HG03457 (cell line): Measurements from ENCODE around the gene NBL1.

Source experiments
- ATAC-seq: cut with Tn5 transposase; IDR thresholded peaks from one replicate; pipeline ENCODE4 v1.9.1; 2021; ENCODE audit warnings: moderate number of reproducible peaks; ENCODE audit not compliant: unreplicated experiment

NBL1 gene

DNA sequence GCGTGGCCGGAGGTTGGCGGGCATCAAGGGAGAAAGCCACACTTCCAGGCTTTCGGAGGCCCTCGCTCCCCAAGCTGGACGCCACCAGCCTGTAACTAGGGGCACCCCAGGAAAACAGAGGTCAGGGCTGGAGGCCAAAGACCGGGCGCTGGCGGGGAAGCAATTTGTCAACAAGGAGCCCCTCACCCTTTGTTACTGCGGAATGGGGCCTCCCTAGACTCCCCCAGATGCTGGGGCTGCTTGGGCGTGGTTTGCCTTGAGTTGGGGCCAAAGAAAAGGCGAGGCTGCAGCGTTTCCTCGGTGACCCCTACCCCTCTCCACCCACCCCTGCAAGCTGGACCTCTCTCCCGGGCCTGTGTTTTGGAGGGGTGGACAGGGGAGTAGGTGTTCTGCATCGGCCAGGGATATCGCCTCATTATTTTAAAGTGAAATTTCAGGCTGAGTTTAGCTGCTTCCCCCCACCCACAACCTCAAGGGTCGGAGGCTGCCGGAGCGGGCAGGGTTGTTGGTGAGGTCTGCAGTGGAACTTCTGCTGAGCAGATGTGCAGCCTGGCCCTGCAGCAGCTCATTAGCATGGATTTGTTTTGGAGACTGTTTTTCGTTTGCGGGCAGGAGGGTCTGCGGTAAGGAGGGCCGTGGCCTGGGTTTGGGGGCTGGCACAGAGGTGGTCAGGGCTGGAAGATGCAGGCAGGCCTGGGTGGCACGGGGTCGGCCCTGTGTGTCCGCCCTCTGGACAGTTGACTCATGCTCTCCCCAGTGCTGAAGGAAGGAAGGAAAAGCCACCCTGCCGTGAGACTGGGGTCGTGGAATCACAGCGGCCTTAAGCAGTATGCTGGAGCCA lies 1.5 kb downstream of the NBL1 start:
- ATAC-seq, result no peak

- no peak for ATAC-seq
Observed at GRCh38 chr1:19646377-19647319, 2.5 kb downstream of the NBL1 start.

GRCh38 chr1:19647643-19648042 lies 3.5 kb downstream of the NBL1 start:
- no peak for ATAC-seq

DNA sequence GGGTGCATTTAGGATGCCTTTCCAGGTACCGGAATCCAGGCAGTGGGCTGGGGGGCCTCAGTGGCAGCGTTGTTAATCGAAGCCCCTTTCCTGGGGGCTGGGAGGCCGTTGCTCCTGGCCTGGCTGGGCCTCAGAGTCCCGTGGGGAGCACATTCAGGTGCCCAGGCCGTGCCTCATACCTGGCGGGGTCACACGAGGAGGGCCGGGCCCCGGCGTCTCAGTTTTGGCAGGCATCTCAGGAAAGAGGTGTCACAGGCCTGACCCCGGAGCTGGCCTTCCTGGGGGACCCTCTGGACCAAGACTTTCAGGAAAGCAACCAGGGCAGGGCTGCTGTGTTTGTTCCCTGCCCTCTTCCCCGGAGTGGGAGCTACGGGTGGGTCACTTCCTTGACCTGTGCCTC lies 4.1 kb downstream of the NBL1 start:
- ATAC-seq, result no peak

- ATAC-seq, result no peak
Observed at GRCh38 chr1:19648689-19649088, 4.6 kb downstream of the NBL1 start.

GRCh38 chr1:19650416-19651140 lies 6.5 kb downstream of the NBL1 start:
- no peak for ATAC-seq

DNA sequence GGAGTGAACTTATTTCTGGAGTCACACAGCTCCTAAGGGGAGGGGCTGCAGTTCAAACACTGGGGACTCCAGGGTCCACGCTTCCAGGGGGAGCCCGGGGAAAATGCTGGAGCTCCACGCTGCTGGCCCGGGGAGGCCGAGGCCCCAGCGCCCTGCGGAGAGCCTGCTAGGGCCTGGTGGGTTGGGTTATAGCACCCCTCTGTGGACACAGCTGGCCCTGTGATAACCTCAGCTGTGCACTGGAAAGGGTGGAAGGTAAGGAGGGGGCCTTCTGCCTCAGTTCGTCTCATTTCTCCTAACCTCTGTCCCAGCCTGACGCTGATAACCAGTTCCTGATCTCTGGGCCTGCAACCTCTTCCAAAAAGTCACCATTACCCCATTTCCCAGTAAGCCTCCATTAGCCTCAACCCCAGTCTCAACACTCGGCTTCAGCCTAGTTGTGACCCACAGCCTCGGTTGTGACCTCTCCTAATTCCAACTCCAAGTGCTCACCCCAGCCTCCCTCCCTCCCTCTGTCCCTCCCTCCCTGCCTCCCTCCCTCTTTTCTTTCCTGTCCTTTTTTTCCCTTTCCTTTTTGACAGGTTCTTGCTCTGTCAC lies 7.1 kb downstream of the NBL1 start:
- ATAC-seq, result no peak

DNA sequence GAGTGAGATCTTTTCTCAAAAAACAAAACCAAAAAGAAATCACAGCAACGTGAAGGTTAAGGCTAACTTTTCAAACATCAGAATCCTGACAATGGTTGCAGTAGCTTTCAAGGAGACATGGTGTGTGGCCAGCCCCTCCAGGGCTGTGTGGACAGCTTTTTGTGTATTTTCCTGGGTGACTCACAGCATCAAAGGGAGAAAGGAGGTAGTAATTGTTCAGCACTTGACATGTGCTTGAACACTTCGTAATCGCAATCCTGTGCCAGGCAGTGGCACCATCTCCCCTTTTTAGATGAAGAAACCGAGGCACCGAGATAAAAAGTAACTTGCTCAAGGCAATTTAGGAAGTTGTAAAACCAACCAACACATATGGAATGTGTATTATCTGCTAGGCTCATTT lies 10.3 kb downstream of the NBL1 start:
- ATAC-seq, result no peak

DNA sequence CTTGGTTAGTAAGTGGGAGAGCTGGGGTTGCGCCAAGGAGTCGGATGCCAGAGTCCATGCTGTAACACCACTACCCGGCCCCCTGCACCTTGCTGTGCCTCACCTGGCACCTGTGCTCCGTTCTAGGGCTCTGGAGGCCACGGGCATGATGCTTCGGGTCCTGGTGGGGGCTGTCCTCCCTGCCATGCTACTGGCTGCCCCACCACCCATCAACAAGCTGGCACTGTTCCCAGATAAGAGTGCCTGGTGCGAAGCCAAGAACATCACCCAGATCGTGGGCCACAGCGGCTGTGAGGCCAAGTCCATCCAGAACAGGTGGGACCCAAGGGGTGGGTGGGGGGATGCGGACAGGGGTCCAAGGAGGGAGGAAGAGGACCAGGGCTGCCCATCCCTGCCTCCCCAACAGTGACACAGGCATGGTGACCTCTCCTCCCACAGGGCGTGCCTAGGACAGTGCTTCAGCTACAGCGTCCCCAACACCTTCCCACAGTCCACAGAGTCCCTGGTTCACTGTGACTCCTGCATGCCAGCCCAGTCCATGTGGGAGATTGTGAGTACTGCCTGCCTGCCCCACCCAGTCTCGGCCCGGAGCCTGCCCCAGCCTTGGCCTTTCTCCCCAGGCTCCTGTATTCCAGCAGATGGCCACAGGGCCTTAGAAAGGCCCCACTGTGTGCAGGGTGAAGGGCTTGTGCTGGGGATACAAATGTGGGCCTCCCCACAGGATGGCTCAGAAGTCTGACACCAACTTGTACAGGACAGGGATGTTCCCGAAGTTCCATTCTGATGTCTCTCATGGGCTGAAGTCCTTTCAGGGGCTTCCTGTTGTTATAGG lies 11.0 kb downstream of the NBL1 start:
- no peak for ATAC-seq

GRCh38 chr1:19655718-19656080 lies 11.6 kb downstream of the NBL1 start:
- ATAC-seq, result no peak

- ATAC-seq, result no peak
Observed at GRCh38 chr1:19656134-19656779, 12.1 kb downstream of the NBL1 start.

DNA sequence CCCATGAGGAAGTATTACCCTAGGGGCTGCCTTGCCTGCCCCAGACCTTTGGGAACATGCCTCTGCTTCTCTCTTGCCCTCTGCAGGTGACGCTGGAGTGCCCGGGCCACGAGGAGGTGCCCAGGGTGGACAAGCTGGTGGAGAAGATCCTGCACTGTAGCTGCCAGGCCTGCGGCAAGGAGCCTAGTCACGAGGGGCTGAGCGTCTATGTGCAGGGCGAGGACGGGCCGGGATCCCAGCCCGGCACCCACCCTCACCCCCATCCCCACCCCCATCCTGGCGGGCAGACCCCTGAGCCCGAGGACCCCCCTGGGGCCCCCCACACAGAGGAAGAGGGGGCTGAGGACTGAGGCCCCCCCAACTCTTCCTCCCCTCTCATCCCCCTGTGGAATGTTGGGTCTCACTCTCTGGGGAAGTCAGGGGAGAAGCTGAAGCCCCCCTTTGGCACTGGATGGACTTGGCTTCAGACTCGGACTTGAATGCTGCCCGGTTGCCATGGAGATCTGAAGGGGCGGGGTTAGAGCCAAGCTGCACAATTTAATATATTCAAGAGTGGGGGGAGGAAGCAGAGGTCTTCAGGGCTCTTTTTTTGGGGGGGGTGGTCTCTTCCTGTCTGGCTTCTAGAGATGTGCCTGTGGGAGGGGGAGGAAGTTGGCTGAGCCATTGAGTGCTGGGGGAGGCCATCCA lies 12.8 kb downstream of the NBL1 start:
- ATAC-seq, result no peak

DNA sequence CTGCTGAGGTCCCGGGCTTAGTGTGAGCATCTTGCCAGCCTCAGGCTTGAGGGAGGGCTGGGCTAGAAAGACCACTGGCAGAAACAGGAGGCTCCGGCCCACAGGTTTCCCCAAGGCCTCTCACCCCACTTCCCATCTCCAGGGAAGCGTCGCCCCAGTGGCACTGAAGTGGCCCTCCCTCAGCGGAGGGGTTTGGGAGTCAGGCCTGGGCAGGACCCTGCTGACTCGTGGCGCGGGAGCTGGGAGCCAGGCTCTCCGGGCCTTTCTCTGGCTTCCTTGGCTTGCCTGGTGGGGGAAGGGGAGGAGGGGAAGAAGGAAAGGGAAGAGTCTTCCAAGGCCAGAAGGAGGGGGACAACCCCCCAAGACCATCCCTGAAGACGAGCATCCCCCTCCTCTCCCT lies 13.4 kb downstream of the NBL1 start:
- no peak for ATAC-seq

DNA sequence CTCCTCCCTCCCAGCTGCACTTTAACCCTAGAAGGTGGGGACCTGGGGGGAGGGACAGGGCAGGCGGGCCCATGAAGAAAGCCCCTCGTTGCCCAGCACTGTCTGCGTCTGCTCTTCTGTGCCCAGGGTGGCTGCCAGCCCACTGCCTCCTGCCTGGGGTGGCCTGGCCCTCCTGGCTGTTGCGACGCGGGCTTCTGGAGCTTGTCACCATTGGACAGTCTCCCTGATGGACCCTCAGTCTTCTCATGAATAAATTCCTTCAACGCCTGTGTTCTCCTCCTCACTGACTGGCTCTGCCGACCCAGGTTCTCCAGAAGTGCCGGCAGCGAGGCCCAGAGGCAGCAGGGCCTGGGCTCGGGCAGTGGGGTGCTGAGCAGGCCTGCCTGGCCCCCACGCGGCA lies 14.1 kb downstream of the NBL1 start:
- ATAC-seq, result no peak

GRCh38 chr1:19661721-19662228 lies 17.7 kb downstream of the NBL1 start:
- ATAC-seq, result no peak

GRCh38 chr1:19662313-19662712 lies 18.2 kb downstream of the NBL1 start:
- ATAC-seq, result no peak

GRCh38 chr1:19664453-19665185 lies 20.5 kb downstream of the NBL1 start, which contains the start of gene HTR6:
HTR6 (plus strand) TSS chr1:19664875; CDS start chr1:19665754, 879 bp downstream.
- no peak for ATAC-seq

- ATAC-seq, result no peak
Observed at GRCh38 chr1:19665186-19665495, 21.0 kb downstream of the NBL1 start.
